ENCODE data around the gene SCTR.

DNA sequence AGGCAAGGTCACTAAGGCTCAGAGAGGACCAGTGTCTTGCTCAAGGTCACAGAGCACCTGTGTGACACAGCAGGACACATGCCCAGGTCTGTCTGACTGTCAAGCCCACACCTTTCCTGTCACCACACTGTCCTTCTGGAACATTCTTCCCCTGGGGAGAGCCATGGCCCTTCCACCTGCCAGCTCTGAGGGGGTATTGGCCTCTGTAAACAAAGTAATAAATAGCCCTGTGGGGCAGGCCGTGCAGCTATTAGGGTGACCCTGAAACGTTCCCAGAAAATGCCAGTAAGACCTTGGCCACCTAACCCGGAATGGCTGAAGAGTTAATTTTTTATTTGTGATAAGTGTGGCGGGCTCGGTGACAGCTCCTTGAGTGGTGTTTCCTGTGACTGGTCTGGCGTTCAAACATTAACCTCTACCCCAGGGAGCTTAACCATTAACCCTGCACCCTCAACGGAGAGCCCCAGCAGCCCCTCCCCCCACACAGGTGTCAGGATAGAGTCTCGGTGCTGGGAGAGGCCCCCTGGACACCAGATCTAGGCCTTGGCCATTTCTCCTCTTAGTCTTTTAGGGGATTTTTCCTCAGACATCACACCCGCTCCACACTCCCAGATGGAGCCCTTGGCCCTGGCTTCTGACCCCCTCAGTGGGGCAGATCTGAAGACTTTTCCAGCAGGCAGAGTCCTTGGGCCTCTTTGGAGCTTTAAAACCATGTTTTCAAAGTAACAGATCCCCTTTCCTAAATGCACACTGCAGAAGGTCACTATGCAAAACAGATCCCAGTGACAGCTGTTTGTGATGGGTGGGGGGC lies 36.6 kb downstream of the SCTR start:
- TF ChIP-seq, protein P1, sequence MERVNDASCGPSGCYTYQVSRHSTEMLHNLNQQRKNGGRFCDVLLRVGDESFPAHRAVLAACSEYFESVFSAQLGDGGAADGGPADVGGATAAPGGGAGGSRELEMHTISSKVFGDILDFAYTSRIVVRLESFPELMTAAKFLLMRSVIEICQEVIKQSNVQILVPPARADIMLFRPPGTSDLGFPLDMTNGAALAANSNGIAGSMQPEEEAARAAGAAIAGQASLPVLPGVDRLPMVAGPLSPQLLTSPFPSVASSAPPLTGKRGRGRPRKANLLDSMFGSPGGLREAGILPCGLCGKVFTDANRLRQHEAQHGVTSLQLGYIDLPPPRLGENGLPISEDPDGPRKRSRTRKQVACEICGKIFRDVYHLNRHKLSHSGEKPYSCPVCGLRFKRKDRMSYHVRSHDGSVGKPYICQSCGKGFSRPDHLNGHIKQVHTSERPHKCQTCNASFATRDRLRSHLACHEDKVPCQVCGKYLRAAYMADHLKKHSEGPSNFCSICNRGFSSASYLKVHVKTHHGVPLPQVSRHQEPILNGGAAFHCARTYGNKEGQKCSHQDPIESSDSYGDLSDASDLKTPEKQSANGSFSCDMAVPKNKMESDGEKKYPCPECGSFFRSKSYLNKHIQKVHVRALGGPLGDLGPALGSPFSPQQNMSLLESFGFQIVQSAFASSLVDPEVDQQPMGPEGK (CRISPR knock-in tag; IDR thresholded peaks at IDR 0.05; ENCODE audit: borderline replicate concordance): no peak
- TF ChIP-seq ZFP3 (CRISPR knock-in tag; IDR thresholded peaks at IDR 0.05) (no peak), OSR1 (CRISPR knock-in tag; IDR thresholded peaks at IDR 0.05) (no peak), CSDC2 (CRISPR knock-in tag; IDR thresholded peaks at IDR 0.05) (no peak), RARB (CRISPR knock-in tag; IDR thresholded peaks at IDR 0.05) (no peak), ISL1 (CRISPR knock-in tag; IDR thresholded peaks at IDR 0.05) (no peak), GLIS3 (CRISPR knock-in tag; IDR thresholded peaks at IDR 0.05) (no peak), ARNTL (CRISPR knock-in tag; IDR thresholded peaks at IDR 0.05; ENCODE audit: borderline replicate concordance, low read depth) (no peak), TOX (CRISPR knock-in tag; IDR thresholded peaks at IDR 0.05; ENCODE audit: borderline replicate concordance) (no peak), PPARA (CRISPR knock-in tag; IDR thresholded peaks at IDR 0.05; ENCODE audit: borderline replicate concordance) (no peak)
- TF ChIP-seq, protein P2, sequence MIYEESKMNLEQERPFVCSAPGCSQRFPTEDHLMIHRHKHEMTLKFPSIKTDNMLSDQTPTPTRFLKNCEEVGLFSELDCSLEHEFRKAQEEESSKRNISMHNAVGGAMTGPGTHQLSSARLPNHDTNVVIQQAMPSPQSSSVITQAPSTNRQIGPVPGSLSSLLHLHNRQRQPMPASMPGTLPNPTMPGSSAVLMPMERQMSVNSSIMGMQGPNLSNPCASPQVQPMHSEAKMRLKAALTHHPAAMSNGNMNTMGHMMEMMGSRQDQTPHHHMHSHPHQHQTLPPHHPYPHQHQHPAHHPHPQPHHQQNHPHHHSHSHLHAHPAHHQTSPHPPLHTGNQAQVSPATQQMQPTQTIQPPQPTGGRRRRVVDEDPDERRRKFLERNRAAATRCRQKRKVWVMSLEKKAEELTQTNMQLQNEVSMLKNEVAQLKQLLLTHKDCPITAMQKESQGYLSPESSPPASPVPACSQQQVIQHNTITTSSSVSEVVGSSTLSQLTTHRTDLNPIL (CRISPR knock-in tag; IDR thresholded peaks at IDR 0.05; ENCODE audit: low read depth): no peak
- TF ChIP-seq, protein P3, sequence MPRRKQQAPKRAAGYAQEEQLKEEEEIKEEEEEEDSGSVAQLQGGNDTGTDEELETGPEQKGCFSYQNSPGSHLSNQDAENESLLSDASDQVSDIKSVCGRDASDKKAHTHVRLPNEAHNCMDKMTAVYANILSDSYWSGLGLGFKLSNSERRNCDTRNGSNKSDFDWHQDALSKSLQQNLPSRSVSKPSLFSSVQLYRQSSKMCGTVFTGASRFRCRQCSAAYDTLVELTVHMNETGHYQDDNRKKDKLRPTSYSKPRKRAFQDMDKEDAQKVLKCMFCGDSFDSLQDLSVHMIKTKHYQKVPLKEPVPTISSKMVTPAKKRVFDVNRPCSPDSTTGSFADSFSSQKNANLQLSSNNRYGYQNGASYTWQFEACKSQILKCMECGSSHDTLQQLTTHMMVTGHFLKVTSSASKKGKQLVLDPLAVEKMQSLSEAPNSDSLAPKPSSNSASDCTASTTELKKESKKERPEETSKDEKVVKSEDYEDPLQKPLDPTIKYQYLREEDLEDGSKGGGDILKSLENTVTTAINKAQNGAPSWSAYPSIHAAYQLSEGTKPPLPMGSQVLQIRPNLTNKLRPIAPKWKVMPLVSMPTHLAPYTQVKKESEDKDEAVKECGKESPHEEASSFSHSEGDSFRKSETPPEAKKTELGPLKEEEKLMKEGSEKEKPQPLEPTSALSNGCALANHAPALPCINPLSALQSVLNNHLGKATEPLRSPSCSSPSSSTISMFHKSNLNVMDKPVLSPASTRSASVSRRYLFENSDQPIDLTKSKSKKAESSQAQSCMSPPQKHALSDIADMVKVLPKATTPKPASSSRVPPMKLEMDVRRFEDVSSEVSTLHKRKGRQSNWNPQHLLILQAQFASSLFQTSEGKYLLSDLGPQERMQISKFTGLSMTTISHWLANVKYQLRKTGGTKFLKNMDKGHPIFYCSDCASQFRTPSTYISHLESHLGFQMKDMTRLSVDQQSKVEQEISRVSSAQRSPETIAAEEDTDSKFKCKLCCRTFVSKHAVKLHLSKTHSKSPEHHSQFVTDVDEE (CRISPR knock-in tag; IDR thresholded peaks at IDR 0.05): no peak

Measured in SK-N-SH treated with all-trans-retinoic acid at 6 μM for 48 hours (cell line).